Cardiac muscle cell (in vitro differentiated cells and primary cell): ENCODE data around the gene ZNF277. TPM values are rescaled to one million over a fixed set of nuclear protein-coding genes. Genes with fewer than 3 reads are reported as not detected.

Experiments
- DNase-seq, 2 donors: peaks; one replicate each; pipeline versions ENCODE4 v3.0.0 to v3.0.0-alpha.2; 2010 to 2017; ENCODE audit warnings: low read depth in 1 of 2, low spot score in 1 of 2
- H3K27ac ChIP-seq: fragments of 200-600 bp; sonication (generic); 2 replicates; pipeline ENCODE4 v1.5.1; 2016
- H3K27me3 ChIP-seq: fragments of 200-600 bp; sonication (generic); 2 replicates; pipeline ENCODE4 v1.6.0; 2016; ENCODE audit warnings: control low read depth
- H3K36me3 ChIP-seq: fragments of 200-600 bp; sonication (generic); 2 replicates; pipeline ENCODE4 v1.5.1; 2016; ENCODE audit warnings: control low read depth
- H3K4me1 ChIP-seq: fragments of 200-600 bp; sonication (generic); 2 replicates; pipeline ENCODE4 v1.8.1; 2017; ENCODE audit warnings: low read depth, mild to moderate bottlenecking, mixed run types
- H3K4me3 ChIP-seq: fragments of 200-600 bp; sonication (generic); 2 replicates; pipeline ENCODE4 v1.5.1; 2016; ENCODE audit warnings: mild to moderate bottlenecking
- H3K9me3 ChIP-seq: fragments of 200-600 bp; sonication (generic); 2 replicates; pipeline ENCODE4 v1.5.1; 2017; ENCODE audit warnings: low read depth, mild to moderate bottlenecking, control low read depth
- polyA plus RNA-seq: library from polyadenylated mRNA; unstranded; fragments of >200 nt; fragmentation: Nextera tagmentation; extraction: Ambion mirVana; gene quantifications from 2 replicates; pipeline ENCODE4 v1.2.1, GENCODE V29; 2016
- total RNA-seq: library from RNA; depleted of rRNA; stranded (reverse); fragments of >200 nt; gene quantifications from 2 replicates; pipeline ENCODE4 v1.2.3, GENCODE V29; 2016
- TF ChIP-seq, protein P1 (sequence below): IDR thresholded peaks from 2 replicates; pipeline ENCODE4 v1.5.1; 2012; ENCODE audit warnings: low read depth, mild to moderate bottlenecking, low read length

Gene ZNF277
- total and polyA plus RNA-seq, 2 experiments from 2014 or later = 9.8 to 22.6 TPM

DNA sequence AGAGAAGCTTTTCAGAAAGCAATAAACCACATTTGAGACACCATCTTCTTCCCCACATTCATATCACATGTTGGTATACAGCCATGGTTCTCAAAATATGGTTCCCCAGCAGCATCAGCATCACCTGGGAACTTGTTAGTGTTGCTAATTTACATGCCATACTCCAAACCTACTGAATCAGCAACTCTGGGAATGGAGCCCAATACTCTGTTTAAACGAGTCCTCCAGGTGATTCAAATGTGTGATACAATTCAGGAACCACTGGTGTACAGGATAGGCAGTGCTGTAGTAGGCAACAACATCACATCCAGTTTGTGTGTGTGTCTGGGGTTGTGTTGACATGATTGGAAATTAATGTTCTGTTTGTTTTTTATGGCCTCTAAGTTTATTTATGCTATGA, 47.7 kb downstream of the ZNF277 start:
- Histone ChIP-seq H3K9me3 (no peaks in the 10 kb centered on the region), H3K4me3 (no peak overlapping the region), H3K4me1 (no peaks in the 10 kb centered on the region), H3K27ac (no peak overlapping the region), H3K27me3 (no peaks in the 10 kb centered on the region), H3K36me3 (no peaks in the 10 kb centered on the region)
- TF ChIP-seq, protein P1, sequence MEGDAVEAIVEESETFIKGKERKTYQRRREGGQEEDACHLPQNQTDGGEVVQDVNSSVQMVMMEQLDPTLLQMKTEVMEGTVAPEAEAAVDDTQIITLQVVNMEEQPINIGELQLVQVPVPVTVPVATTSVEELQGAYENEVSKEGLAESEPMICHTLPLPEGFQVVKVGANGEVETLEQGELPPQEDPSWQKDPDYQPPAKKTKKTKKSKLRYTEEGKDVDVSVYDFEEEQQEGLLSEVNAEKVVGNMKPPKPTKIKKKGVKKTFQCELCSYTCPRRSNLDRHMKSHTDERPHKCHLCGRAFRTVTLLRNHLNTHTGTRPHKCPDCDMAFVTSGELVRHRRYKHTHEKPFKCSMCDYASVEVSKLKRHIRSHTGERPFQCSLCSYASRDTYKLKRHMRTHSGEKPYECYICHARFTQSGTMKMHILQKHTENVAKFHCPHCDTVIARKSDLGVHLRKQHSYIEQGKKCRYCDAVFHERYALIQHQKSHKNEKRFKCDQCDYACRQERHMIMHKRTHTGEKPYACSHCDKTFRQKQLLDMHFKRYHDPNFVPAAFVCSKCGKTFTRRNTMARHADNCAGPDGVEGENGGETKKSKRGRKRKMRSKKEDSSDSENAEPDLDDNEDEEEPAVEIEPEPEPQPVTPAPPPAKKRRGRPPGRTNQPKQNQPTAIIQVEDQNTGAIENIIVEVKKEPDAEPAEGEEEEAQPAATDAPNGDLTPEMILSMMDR = no peak
- no peak for DNase-seq

DNA sequence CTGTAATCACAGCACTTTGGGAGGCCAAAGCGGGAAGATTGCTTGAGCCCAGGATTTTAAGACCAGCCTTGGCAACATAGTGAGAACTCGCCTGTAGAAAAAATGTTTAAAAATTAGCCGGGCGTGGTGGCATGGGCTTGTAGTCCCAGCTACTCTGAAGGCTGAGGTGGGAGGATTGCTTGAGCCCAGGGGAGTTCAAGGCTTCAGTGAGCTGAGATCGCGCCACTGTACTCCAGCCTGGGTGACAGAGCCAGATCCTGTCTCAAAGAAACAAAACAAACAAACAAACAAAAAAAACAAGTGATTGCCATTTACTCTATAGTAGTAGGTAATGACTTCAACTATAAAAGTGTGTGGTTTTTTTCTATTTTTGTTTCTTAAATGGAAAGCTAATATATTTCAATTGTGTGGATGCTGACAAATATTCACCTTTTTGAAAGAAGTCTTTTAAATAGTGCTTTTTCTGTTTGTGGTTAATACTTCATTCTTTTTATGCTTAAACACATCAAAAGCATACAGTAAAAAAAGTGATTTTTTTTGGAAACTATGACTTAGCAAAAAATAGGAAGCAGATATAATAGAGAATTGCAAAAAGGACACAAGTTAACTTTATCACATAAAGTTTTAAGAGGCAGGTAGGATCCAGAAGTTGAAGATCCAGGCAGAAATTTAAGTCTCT, 48.4 kb downstream of the ZNF277 start:
- H3K27me3 ChIP-seq = no peaks in the 10 kb centered on the region
- H3K9me3 ChIP-seq = no peaks in the 10 kb centered on the region
- no peaks in the 10 kb centered on the region for H3K4me1 ChIP-seq
- no peak for DNase-seq
- no peaks in the 10 kb centered on the region for H3K36me3 ChIP-seq
- H3K27ac ChIP-seq = no peak overlapping the region
- TF ChIP-seq, protein P1 = no peak
- no peak overlapping the region for H3K4me3 ChIP-seq

DNA sequence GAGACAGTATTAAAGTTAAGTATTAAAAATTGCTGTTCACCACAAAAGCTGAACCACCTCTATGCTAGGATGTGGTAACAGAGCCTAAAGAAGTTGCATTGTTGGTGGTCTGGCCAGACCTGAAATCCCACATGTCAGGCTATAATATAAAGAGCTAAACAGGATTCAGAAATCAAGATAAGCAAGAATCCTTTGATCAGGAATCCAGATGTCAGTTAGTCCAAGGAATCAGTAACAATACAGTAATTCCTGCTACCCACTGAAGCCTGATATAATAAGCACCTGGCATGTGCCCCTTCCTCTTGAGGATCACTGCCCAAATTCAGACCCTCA, 48.9 kb downstream of the ZNF277 start:
- H3K4me3 ChIP-seq = no peak overlapping the region
- no peak for DNase-seq
- no peaks in the 10 kb centered on the region for H3K27me3 ChIP-seq
- TF ChIP-seq, protein P1 = no peak
- no peak overlapping the region for H3K27ac ChIP-seq
- no peaks in the 10 kb centered on the region for H3K36me3 ChIP-seq
- no peaks in the 10 kb centered on the region for H3K4me1 ChIP-seq
- H3K9me3 ChIP-seq = no peaks in the 10 kb centered on the region

DNA sequence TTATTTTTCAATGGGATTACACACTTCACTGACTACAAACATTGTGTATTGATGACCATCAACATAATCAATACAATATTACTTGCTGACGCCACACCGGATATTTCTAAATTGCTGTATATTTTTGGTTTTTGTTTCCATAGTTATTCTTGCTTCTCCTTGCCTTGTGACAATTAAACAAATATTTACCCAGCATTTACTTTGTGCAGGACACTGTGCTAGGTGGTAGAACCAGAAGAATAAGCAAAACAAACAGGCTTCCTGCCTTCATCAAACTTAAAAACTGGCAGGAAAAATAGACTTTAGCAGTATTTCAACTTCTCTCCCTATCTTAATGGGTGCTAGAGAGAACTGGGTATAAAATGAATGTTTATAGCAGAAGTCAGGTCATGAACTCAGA, 50.6 kb downstream of the ZNF277 start:
- Histone ChIP-seq H3K27me3 (no peaks in the 10 kb centered on the region), H3K9me3 (no peaks in the 10 kb centered on the region), H3K27ac (no peak overlapping the region), H3K36me3 (no peaks in the 10 kb centered on the region), H3K4me3 (no peak overlapping the region), H3K4me1 (no peaks in the 10 kb centered on the region)
- TF ChIP-seq, protein P1 = no peak
- no peak for DNase-seq

DNA sequence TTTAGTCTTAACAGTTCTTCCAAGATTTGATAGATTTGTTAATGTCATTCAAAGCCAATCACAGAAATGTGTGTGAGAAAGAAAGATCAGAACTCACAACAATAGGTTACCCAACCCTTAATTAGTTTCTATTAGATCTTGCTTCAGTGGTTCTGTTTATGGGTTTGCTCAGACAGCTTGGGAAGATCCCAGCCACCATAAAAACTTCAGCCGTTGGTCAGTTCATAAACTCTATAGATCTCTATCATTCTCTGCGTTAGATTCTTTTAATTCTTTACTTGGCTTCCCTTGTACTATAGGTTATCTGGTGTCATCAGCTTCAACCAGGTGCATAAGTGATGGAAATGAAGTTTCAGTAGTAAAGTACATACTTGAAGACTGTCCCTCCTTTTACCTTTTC, 54.4 kb downstream of the ZNF277 start:
- Histone ChIP-seq H3K4me1 (peaks cover 3% of the 10 kb centered on the region), H3K36me3 (no peaks in the 10 kb centered on the region), H3K27ac (no peak overlapping the region), H3K9me3 (no peaks in the 10 kb centered on the region), H3K27me3 (no peaks in the 10 kb centered on the region), H3K4me3 (no peak overlapping the region)
- no peak for DNase-seq
- TF ChIP-seq, protein P1 = no peak
